Measurements from ENCODE around the gene PITPNC1. TPM values are rescaled to one million over a fixed set of nuclear protein-coding genes. Genes with fewer than 3 reads are reported as not detected.

The PITPNC1 gene
- total RNA-seq, 1 donor from 2014 or later: 13.0 TPM

- Histone ChIP-seq H3K36me3 (ENCODE audit: control insufficient read depth, insufficient read depth, low read length) (no peaks in the 10 kb centered on the region), H3K27me3 (ENCODE audit: control insufficient read depth, insufficient read depth, low read length) (no peaks in the 10 kb centered on the region), H3K4me3 (ENCODE audit: low read depth, low read length) (no peak overlapping the region)
- TF ChIP-seq CTCF (IDR thresholded peaks at IDR 0.05; ENCODE audit: insufficient read depth, low read length, poor library complexity, severe bottlenecking): no peak
- no peak for DNase-seq (ENCODE audit: low read depth)
These were observed 169.8 kb downstream of the PITPNC1 start for GRCh38 chr17:67546578-67547527.

- TF ChIP-seq CTCF (IDR thresholded peaks at IDR 0.05; ENCODE audit: insufficient read depth, low read length, poor library complexity, severe bottlenecking): no peak
- Histone ChIP-seq H3K36me3 (ENCODE audit: control insufficient read depth, insufficient read depth, low read length) (no peaks in the 10 kb centered on the region), H3K4me3 (ENCODE audit: low read depth, low read length) (no peak overlapping the region), H3K27me3 (ENCODE audit: control insufficient read depth, insufficient read depth, low read length) (no peaks in the 10 kb centered on the region)
- no peak for DNase-seq (ENCODE audit: low read depth)
These were observed 171.6 kb downstream of the PITPNC1 start for GRCh38 chr17:67548693-67549092.

GRCh38 chr17:67549820-67550219, 172.7 kb downstream of the PITPNC1 start:
- Histone ChIP-seq H3K4me3 (ENCODE audit: low read depth, low read length) (no peak overlapping the region), H3K36me3 (ENCODE audit: control insufficient read depth, insufficient read depth, low read length) (no peaks in the 10 kb centered on the region), H3K27me3 (ENCODE audit: control insufficient read depth, insufficient read depth, low read length) (no peaks in the 10 kb centered on the region)
- no peak for DNase-seq (ENCODE audit: low read depth)
- no peak for TF ChIP-seq CTCF (IDR thresholded peaks at IDR 0.05; ENCODE audit: insufficient read depth, low read length, poor library complexity, severe bottlenecking)

- H3K36me3 ChIP-seq (ENCODE audit: control insufficient read depth, insufficient read depth, low read length): no peaks in the 10 kb centered on the region
- no peak overlapping the region for H3K4me3 ChIP-seq (ENCODE audit: low read depth, low read length)
- no peak for TF ChIP-seq CTCF (IDR thresholded peaks at IDR 0.05; ENCODE audit: insufficient read depth, low read length, poor library complexity, severe bottlenecking)
- no peaks in the 10 kb centered on the region for H3K27me3 ChIP-seq (ENCODE audit: control insufficient read depth, insufficient read depth, low read length)
- no peak for DNase-seq (ENCODE audit: low read depth)
These were observed 177.6 kb downstream of the PITPNC1 start for GRCh38 chr17:67554634-67555033.

- H3K27me3 ChIP-seq (ENCODE audit: control insufficient read depth, insufficient read depth, low read length): no peaks in the 10 kb centered on the region
- no peak for TF ChIP-seq CTCF (IDR thresholded peaks at IDR 0.05; ENCODE audit: insufficient read depth, low read length, poor library complexity, severe bottlenecking)
These were observed 178.8 kb downstream of the PITPNC1 start for GRCh38 chr17:67555855-67556254.

More at GRCh38 chr17:67555855-67556254, 178.8 kb downstream of the PITPNC1 start:
- H3K36me3 ChIP-seq (ENCODE audit: control insufficient read depth, insufficient read depth, low read length): no peaks in the 10 kb centered on the region
- no peak overlapping the region for H3K4me3 ChIP-seq (ENCODE audit: low read depth, low read length)
- DNase-seq (ENCODE audit: low read depth): no peak

All from kidney epithelial cell (primary cell).